Spleen (tissue), 11 donors: ENCODE measurements around the gene KIF25. TPM values are rescaled to one million over a fixed set of nuclear protein-coding genes. Genes with fewer than 3 reads are reported as not detected.
A peak's percentile ranks its signal among the peaks of the same experiment; 100 is the strongest.

Experiments
- DNase-seq: peaks from one replicate; pipeline ENCODE4 v3.0.0-alpha.2; 2020
- H3K27ac ChIP-seq, 8 donors: fragments of 200-600 bp; sonication (generic) in 7 of 8; 1 replicate in 4 of 8; 2 replicates in 4 of 8; pipeline versions ENCODE4 v1.5.0 to v1.8.0; 2016 to 2021; ENCODE audit warnings: inconsistent platforms in 4 of 8, mild to moderate bottlenecking in 4 of 8, moderate library complexity in 1 of 8
- H3K27me3 ChIP-seq, 7 donors: fragments of 200-600 bp; sonication (generic) in 6 of 7; replicated peaks in 1 of 7; 1 replicate in 4 of 7; 2 replicates in 3 of 7; pipeline versions ENCODE4 v1.5.0 to v1.8.0; 2016 to 2021; ENCODE audit warnings: inconsistent platforms in 3 of 7, mild to moderate bottlenecking in 1 of 7
- H3K36me3 ChIP-seq, 6 donors: fragments of 200-600 bp; sonication (generic) in 5 of 6; 1 replicate in 4 of 6; 2 replicates in 2 of 6; pipeline versions ENCODE4 v1.5.0 to v1.8.0; 2016 to 2021; ENCODE audit warnings: inconsistent platforms in 2 of 6
- H3K4me1 ChIP-seq, 6 donors: fragments of 200-600 bp; sonication (generic) in 5 of 6; 1 replicate in 3 of 6; 2 replicates in 3 of 6; pipeline versions ENCODE4 v1.5.0 to v1.8.0; 2016 to 2021; ENCODE audit warnings: inconsistent platforms in 3 of 6
- H3K4me3 ChIP-seq, 8 donors: fragments of 200-600 bp; sonication (generic) in 7 of 8; 1 replicate in 4 of 8; 2 replicates in 4 of 8; pipeline versions ENCODE4 v1.5.0 to v1.8.0; 2016 to 2021; ENCODE audit warnings: inconsistent platforms in 4 of 8, mild to moderate bottlenecking in 4 of 8, moderate library complexity in 2 of 8
- H3K9me3 ChIP-seq, 8 donors: fragments of 200-600 bp; sonication (generic) in 7 of 8; 1 replicate in 4 of 8; 2 replicates in 4 of 8; pipeline versions ENCODE4 v1.5.0 to v1.8.0; 2016 to 2021; ENCODE audit warnings: inconsistent platforms in 4 of 8
- POLR2A ChIP-seq, 3 donors: fragments of 450-650 bp; IDR thresholded peaks; one replicate each; pipeline ENCODE4 v1.5.1; 2017; ENCODE audit warnings: antibody characterized with exemption in 3 of 3, mild to moderate bottlenecking in 1 of 3
- POLR2AphosphoS5 ChIP-seq, 3 donors: sonication (generic); formaldehyde crosslinking; IDR thresholded peaks; one replicate each; pipeline ENCODE4 v1.5.1; 2017; ENCODE audit warnings: antibody characterized with exemption in 3 of 3
- WGBS, 5 donors: extraction: QIAGEN DNeasy Blood & Tissue Kit in 3 of 5; methylation state at CpG; one replicate each; pipeline versions ENCODE4 v1.1.5 to v1.1.7; 2013 to 2018; 5-methylcytosine and 5-hydroxymethylcytosine counted together
- intact Hi-C: fragments of 100-400 bp; cut with DNase I; formaldehyde crosslinking; loops from one replicate; pipeline ENCODE4 v1.15.0; 2023; ENCODE audit warnings: low total_unique reads
- polyA plus RNA-seq, 3 donors: library from polyadenylated mRNA; stranded (reverse); fragments of 200-250 nt; gene quantifications; one replicate each; pipeline ENCODE4 v1.2.1, GENCODE V29; 2013
- total RNA-seq, 7 donors: library from RNA; depleted of rRNA in 3 of 7; stranded (reverse); fragments of >200 nt in 3 of 7; fragmentation: NEBNext Ultra II Directional in 4 of 7; extraction: Animal tissue kit (Norgen Biotek cat#: 25700) in 4 of 7; gene quantifications; one replicate each; pipeline versions ENCODE4 v1.1.0 to v1.2.1, GENCODE V29; 2016 to 2021
- TF ChIP-seq, protein P1 (sequence below), 11 experiments: fragments of 200-600 bp in 7 of 11; fragments of 450-650 bp in 4 of 11; sonication (generic) in 4 of 11; IDR thresholded peaks in 8 of 11; conservative IDR thresholded peaks in 3 of 11; 1 replicate in 7 of 11; 2 replicates in 4 of 11; pipeline versions ENCODE4 v1.4.0 to v1.8.0; 2016 to 2021; ENCODE audit warnings: antibody characterized with exemption in 11 of 11, inconsistent platforms in 4 of 11, mild to moderate bottlenecking in 1 of 11
- donor health status: healthy with polysubstance abuse.
- donor health status: DM: no; HTN: no; CAD: no; lungs with moderate emphysema.
- donor health status: DM: no; HTN: no; CAD: no.
- donor health status: Bipolar disorder and iron deficiency.
- donor health status: healthy.
- donor health status: DM: no; HTN: no; CAD: no.
- donor health status: DM: yes; HTN: yes; CAD: no.

KIF25 gene
- total and polyA plus RNA-seq, 10 donors, result 0.32 to 1.7 (median 0.49) TPM; not detected in 3

DNA sequence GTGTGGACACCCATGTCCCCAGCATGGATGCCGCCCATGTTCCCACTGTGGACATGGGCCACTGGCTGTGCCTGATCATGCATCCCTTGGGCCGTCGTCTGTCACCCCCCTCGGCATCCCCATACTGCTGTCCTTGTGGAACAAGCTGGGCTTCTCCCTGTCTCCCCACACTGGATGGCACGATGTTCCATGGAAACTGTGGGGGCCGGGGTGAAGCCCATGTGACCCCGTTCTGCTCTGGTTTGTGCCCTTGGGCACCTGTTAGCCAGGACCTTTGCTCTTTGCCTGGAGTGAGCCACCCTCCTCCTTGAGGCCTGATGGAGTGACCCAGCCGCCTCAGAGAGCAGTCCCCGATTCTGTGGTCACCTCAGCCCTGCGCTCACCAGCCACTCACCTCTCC, 89.1 kb downstream of the KIF25 start:
- no peak for DNase-seq
- peaks cover 0 to 17% (median 3%) of the 10 kb centered on the region in 6 donors for H3K4me1 ChIP-seq
- H3K4me3 ChIP-seq, result no peak overlapping the region
- no peaks in the 10 kb centered on the region for H3K36me3 ChIP-seq
- intact Hi-C loops, result no loop called here
- no peaks in the 10 kb centered on the region for H3K27me3 ChIP-seq
- TF ChIP-seq POLR2AphosphoS5 (IDR thresholded peaks at IDR 0.05), result no peak
- TF ChIP-seq, protein P1, sequence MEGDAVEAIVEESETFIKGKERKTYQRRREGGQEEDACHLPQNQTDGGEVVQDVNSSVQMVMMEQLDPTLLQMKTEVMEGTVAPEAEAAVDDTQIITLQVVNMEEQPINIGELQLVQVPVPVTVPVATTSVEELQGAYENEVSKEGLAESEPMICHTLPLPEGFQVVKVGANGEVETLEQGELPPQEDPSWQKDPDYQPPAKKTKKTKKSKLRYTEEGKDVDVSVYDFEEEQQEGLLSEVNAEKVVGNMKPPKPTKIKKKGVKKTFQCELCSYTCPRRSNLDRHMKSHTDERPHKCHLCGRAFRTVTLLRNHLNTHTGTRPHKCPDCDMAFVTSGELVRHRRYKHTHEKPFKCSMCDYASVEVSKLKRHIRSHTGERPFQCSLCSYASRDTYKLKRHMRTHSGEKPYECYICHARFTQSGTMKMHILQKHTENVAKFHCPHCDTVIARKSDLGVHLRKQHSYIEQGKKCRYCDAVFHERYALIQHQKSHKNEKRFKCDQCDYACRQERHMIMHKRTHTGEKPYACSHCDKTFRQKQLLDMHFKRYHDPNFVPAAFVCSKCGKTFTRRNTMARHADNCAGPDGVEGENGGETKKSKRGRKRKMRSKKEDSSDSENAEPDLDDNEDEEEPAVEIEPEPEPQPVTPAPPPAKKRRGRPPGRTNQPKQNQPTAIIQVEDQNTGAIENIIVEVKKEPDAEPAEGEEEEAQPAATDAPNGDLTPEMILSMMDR (IDR thresholded peaks at IDR 0.05 in 8 of 11, conservative IDR thresholded peaks at IDR 0.05 in 3 of 11), result no peak
- TF ChIP-seq POLR2A (IDR thresholded peaks at IDR 0.05), result no peak
- no peak overlapping the region for H3K27ac ChIP-seq
- no peaks in the 10 kb centered on the region for H3K9me3 ChIP-seq
- 87 to 93% (median 90%) methylated on average over 9 to 10 of the region's 10 CpGs for WGBS, 5 donors

DNA sequence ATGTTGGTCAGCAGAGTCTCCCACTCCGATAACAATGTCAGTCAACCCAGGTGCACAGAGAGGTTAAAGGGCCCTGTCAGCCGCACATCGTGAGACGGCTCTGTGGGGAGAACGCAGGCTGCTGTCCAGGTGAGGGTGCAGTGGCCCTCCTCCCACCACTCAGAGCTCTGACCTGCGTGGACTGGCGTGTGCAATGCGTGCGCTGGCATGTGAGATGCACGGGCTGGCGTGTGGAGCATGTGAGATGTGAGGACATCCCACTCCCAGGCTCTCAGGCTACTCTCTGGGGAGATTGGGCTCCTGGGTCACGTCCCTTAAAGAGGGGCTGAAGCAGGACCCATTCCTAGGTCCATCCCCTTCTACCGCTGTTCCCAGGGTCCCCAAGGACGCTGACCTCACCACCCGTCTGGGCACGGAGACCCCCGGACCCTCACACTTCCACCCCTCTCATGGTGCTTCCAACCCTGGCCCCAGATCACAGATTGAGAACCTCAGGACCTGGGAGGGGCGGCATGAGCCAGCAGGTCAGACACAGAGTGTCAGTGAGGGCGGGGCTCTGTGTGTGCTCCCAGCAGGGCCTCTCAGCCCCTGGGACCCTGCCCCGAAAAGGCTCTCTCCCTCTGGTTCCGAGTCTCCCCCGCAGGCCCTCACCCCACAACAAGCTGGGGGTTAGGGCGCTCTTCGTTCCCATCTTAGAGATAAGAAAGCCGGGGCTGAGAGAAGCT, 90.1 kb downstream of the KIF25 start:
- H3K4me3 ChIP-seq, result no peak overlapping the region
- intact Hi-C loops, result no loop called here
- H3K9me3 ChIP-seq, result peaks cover 0 to 9% (median 6%) of the 10 kb centered on the region in 8 donors
- H3K4me1 ChIP-seq, result peaks cover 0 to 17% (median 3%) of the 10 kb centered on the region in 6 donors
- WGBS, 5 donors, result 80 to 88% (median 86%) methylated on average over 21 to 25 of the region's 25 CpGs
- H3K27me3 ChIP-seq, result no peaks in the 10 kb centered on the region
- no peak for DNase-seq
- H3K27ac ChIP-seq, result no peak overlapping the region
- TF ChIP-seq POLR2AphosphoS5 (IDR thresholded peaks at IDR 0.05) (no peak), POLR2A (IDR thresholded peaks at IDR 0.05) (no peak)
- TF ChIP-seq, protein P1 (IDR thresholded peaks at IDR 0.05 in 8 of 11, conservative IDR thresholded peaks at IDR 0.05 in 3 of 11), result no peak
- H3K36me3 ChIP-seq, result no peaks in the 10 kb centered on the region

DNA sequence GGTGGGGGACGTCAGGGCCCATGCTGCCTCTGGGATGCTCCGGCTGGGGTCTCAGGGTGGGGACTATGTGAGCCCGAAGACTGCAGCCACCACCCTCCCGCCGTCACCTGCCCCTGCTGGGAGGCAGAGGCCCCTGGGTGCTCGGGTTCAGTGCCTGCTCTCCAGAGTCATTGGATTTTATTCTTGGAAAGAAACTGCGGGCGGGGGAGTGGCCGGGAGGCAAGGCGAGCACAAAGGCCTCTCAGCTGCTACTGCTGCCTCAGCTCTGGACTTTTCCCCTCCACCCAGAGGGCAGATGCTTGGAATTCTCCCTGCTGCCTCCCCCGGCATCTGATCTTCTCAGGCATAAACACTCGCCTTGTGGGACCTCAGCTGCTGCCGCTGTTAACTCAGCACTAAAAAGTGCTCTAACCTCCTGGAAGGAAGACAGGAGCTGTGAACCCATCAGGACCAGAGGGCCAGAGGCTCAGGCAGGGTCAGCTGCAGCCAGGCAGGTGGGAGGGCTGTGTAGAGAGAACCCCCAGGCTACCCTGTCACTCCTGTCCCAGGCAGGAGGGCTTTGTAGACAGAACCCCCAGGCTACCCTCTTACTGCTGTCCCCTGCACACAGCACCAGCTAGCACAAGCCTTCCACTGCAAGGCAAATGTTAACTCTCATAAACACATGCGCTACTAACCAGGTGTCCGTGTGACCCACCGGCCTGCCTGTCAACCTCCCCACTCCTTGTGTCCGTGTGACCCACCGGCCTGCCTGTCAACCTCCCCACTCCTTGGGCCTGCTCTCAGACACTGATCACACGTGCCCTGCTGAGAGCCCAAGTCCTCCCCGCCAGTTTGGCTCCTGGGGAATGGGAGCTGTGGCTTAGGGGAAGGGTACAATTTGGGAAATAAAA, 90.9 kb downstream of the KIF25 start:
- no peak for TF ChIP-seq POLR2A (IDR thresholded peaks at IDR 0.05)
- TF ChIP-seq, protein P1 (IDR thresholded peaks at IDR 0.05 in 8 of 11, conservative IDR thresholded peaks at IDR 0.05 in 3 of 11), result no peak
- TF ChIP-seq POLR2AphosphoS5 (IDR thresholded peaks at IDR 0.05), result peak in 2 of 3 donors; percentile 37 to 41
- intact Hi-C loops, result no loop called here
- Histone ChIP-seq H3K27me3 (no peaks in the 10 kb centered on the region), H3K27ac (peak overlapping the region in 2 of 8 donors; percentile 22 to 46), H3K36me3 (no peaks in the 10 kb centered on the region), H3K9me3 (peaks cover 0 to 12% (median 9%) of the 10 kb centered on the region in 8 donors), H3K4me1 (peaks cover 0 to 12% (median 3%) of the 10 kb centered on the region in 6 donors), H3K4me3 (no peak overlapping the region)
- 70 to 81% (median 76%) methylated on average over 16 to 20 of the region's 20 CpGs for WGBS, 5 donors
- DNase-seq, result peak; percentile 66
